GM21825 (cell line): ENCODE results near the gene MFNG.
"Not testable (repeated sequence)": the region's sequence is repeated elsewhere in the genome, so short reads cannot be mapped to it uniquely, and the experiment has no call there.

ENCODE experiments used
- ATAC-seq: cut with Tn5 transposase; IDR thresholded peaks from one replicate; pipeline ENCODE4 v1.9.1; 2021; ENCODE audit warnings: mild to moderate bottlenecking, moderate library complexity; ENCODE audit not compliant: unreplicated experiment

MFNG gene

GRCh38 chr22:37486224-37486845 lies at the start of gene MFNG:
Gene MFNG, minus strand, starts transcription at chr22:37486384. Its CDS starts 207 bp downstream, at chr22:37486177.
- ATAC-seq = peak; percentile 48

GRCh38 chr22:37535159-37535558 lies 49.0 kb upstream of the MFNG start:
- ATAC-seq = no peak

GRCh38 chr22:37534445-37534844 lies 48.3 kb upstream of the MFNG start:
- no peak for ATAC-seq

GRCh38 chr22:37533995-37534394 lies 47.8 kb upstream of the MFNG start:
- ATAC-seq = no peak

- ATAC-seq = no peak
Measured at GRCh38 chr22:37529652-37530345, 43.6 kb upstream of the MFNG start.

GRCh38 chr22:37527952-37528351 lies 41.8 kb upstream of the MFNG start:
- not testable (repeated sequence) for ATAC-seq

GRCh38 chr22:37527081-37527752 lies 41.0 kb upstream of the MFNG start:
- ATAC-seq = not testable (repeated sequence)

GRCh38 chr22:37526376-37526775 lies 40.2 kb upstream of the MFNG start:
- no peak for ATAC-seq

- no peak for ATAC-seq
Measured at GRCh38 chr22:37525746-37526350, 39.7 kb upstream of the MFNG start.

- ATAC-seq = no peak
Measured at GRCh38 chr22:37525073-37525745, 39.0 kb upstream of the MFNG start.

- ATAC-seq = no peak
Measured at GRCh38 chr22:37522482-37522881, 36.3 kb upstream of the MFNG start.

- no peak for ATAC-seq
Measured at GRCh38 chr22:37521236-37521739, 35.1 kb upstream of the MFNG start.

- ATAC-seq = no peak
Measured at GRCh38 chr22:37520776-37521191, 34.6 kb upstream of the MFNG start.

GRCh38 chr22:37519268-37520195 lies 33.3 kb upstream of the MFNG start, which contains the start of gene CARD10:
Gene CARD10, minus strand, starts transcription at chr22:37519415. Its CDS starts 215 bp downstream, at chr22:37519200.
- ATAC-seq = no peak

GRCh38 chr22:37518509-37519267 lies 32.5 kb upstream of the MFNG start:
- no peak for ATAC-seq

GRCh38 chr22:37517826-37518450 lies 31.8 kb upstream of the MFNG start:
- no peak for ATAC-seq

GRCh38 chr22:37516456-37516855 lies 30.3 kb upstream of the MFNG start:
- ATAC-seq = no peak

- no peak for ATAC-seq
Measured at GRCh38 chr22:37515901-37516300, 29.7 kb upstream of the MFNG start.
